H1 (cell line): ENCODE data around the gene RPTOR. TPM values are rescaled to one million over a fixed set of nuclear protein-coding genes. Genes with fewer than 3 reads are reported as not detected.

Source experiments
- CTCF ChIA-PET: fragments of 300-600 bp; sonication (Branson Sonifier 250); formaldehyde crosslinking; loops from one replicate; lab custom pipeline; 2021; ENCODE audit not compliant: partially characterized antibody; lab: Charles Lee
- POLR2A ChIA-PET: fragments of 300-600 bp; sonication (Branson Sonifier 250); formaldehyde crosslinking; loops from one replicate; lab custom pipeline; 2021; ENCODE audit warnings: inconsistent platforms; ENCODE audit not compliant: partially characterized antibody; lab: Charles Lee
- DNase-seq, 2 experiments: peaks; one replicate each; pipeline versions ENCODE4 v3.0.0 to v3.0.0-alpha.2; 2010 to 2022; ENCODE audit warnings: low spot score in 2 of 2, low read depth in 1 of 2, mixed read lengths in 1 of 2
- FAIRE-seq: peaks from 2 replicates; lab custom pipeline; 2011; peaks lifted over from hg19 to GRCh38; lab: Jason Lieb, UNC
- H2AFZ ChIP-seq: 2 replicates; pipeline ENCODE4 v1.8.1; 2012; ENCODE audit warnings: low read length, inconsistent platforms
- H2AK5ac ChIP-seq: 2 replicates; pipeline ENCODE4 v1.6.1; 2013; ENCODE audit warnings: low read depth, low read length
- H2BK120ac ChIP-seq: replicated peaks from 2 replicates; pipeline ENCODE3; 2013; ENCODE audit warnings: low read depth, low read length, inconsistent platforms
- H2BK12ac ChIP-seq: 2 replicates; pipeline ENCODE4 v1.6.1; 2013; ENCODE audit warnings: low read depth, low read length
- H2BK15ac ChIP-seq: 2 replicates; pipeline ENCODE4 v1.6.1; 2013; ENCODE audit warnings: low read length
- H2BK20ac ChIP-seq: 2 replicates; pipeline ENCODE4 v1.6.1; 2013; ENCODE audit warnings: low read length
- H2BK5ac ChIP-seq: 2 replicates; pipeline ENCODE4 v1.6.1; 2013; ENCODE audit warnings: low read depth, low read length
- H3K14ac ChIP-seq: 2 replicates; pipeline ENCODE4 v1.6.1; 2013; ENCODE audit warnings: inconsistent platforms; ENCODE audit not compliant: insufficient read length
- H3K18ac ChIP-seq: 2 replicates; pipeline ENCODE4 v1.6.1; 2013; ENCODE audit warnings: low read length; ENCODE audit errors: extremely low read depth
- H3K23ac ChIP-seq: 2 replicates; pipeline ENCODE4 v1.6.1; 2013; ENCODE audit warnings: inconsistent platforms; ENCODE audit not compliant: insufficient read length
- H3K23me2 ChIP-seq: 2 replicates; pipeline ENCODE4 v1.6.1; 2013; ENCODE audit warnings: low read depth, low read length
- H3K27ac ChIP-seq: 2 replicates; pipeline ENCODE4 v1.6.1; 2011; ENCODE audit warnings: low read depth, low read length, inconsistent platforms
- H3K27me3 ChIP-seq, 4 experiments: replicated peaks in 1 of 4; 1 replicate in 1 of 4; 2 replicates in 3 of 4; pipeline versions ENCODE4 v1.6.1 to v1.8.1; 2011 to 2013; ENCODE audit warnings: low read length in 3 of 4, mild to moderate bottlenecking in 3 of 4, inconsistent platforms in 2 of 4, mixed read lengths in 2 of 4, moderate library complexity in 1 of 4; ENCODE audit not compliant: control insufficient read depth in 3 of 4, insufficient read depth in 3 of 4; ENCODE audit errors: extremely low read depth in 1 of 4
- H3K36me3 ChIP-seq, 4 experiments: 2 replicates each; pipeline versions ENCODE4 v1.6.1 to v1.8.1; 2011 to 2013; ENCODE audit warnings: mild to moderate bottlenecking in 4 of 4, low read length in 3 of 4, moderate library complexity in 2 of 4, control low read depth in 1 of 4, inconsistent platforms in 1 of 4; ENCODE audit not compliant: insufficient read depth in 4 of 4, control insufficient read depth in 2 of 4
- H3K4ac ChIP-seq: replicated peaks from 2 replicates; pipeline ENCODE3; 2013; ENCODE audit warnings: low read length, low read depth, mixed read lengths, inconsistent platforms; ENCODE audit not compliant: insufficient read length
- H3K4me1 ChIP-seq, 4 experiments: replicated peaks in 1 of 4; 1 replicate in 1 of 4; 2 replicates in 3 of 4; pipeline versions ENCODE4 v1.6.1 to v1.8.1; 2011 to 2013; ENCODE audit warnings: low read length in 3 of 4, inconsistent platforms in 2 of 4, mixed read lengths in 1 of 4; ENCODE audit not compliant: insufficient read depth in 4 of 4, control insufficient read depth in 3 of 4
- H3K4me2 ChIP-seq, 2 experiments: 2 replicates each; pipeline versions ENCODE4 v1.6.1 to v1.8.1; 2011 to 2013; ENCODE audit warnings: low read depth in 2 of 2, low read length in 2 of 2, control low read depth in 1 of 2, inconsistent platforms in 1 of 2, mild to moderate bottlenecking in 1 of 2; ENCODE audit not compliant: insufficient read depth in 1 of 2
- H3K4me3 ChIP-seq, 4 experiments: fragments of 200-600, 300-600 bp in 1 of 4; sonication (generic), shearing (Covaris generic), sonication (Bioruptor Twin) in 1 of 4; 2 replicates each; pipeline versions ENCODE4 v1.5.1 to v1.8.1; 2011 to 2016; ENCODE audit warnings: low read length in 4 of 4, low read depth in 3 of 4, control low read depth in 2 of 4, inconsistent platforms in 2 of 4, mild to moderate bottlenecking in 2 of 4, mixed read lengths in 1 of 4, moderate library complexity in 1 of 4; ENCODE audit not compliant: insufficient read depth in 2 of 4; ENCODE audit errors: extremely low read depth in 1 of 4
- H3K56ac ChIP-seq: replicated peaks from 2 replicates; pipeline ENCODE3; 2013; ENCODE audit warnings: low read depth, mild to moderate bottlenecking, mixed read lengths, low read length, inconsistent platforms; ENCODE audit not compliant: insufficient read length
- H3K79me1 ChIP-seq: 2 replicates; pipeline ENCODE4 v1.6.1; 2013; ENCODE audit warnings: low read depth, low read length, control low read depth
- H3K79me2 ChIP-seq, 2 experiments: 2 replicates each; pipeline versions ENCODE4 v1.6.1 to v1.8.1; 2012 to 2013; ENCODE audit warnings: low read length in 2 of 2, mild to moderate bottlenecking in 2 of 2, inconsistent platforms in 1 of 2; ENCODE audit not compliant: insufficient read depth in 2 of 2, control insufficient read depth in 1 of 2
- H3K9ac ChIP-seq, 4 experiments: replicated peaks in 1 of 4; 1 replicate in 1 of 4; 2 replicates in 3 of 4; pipeline versions ENCODE4 v1.6.1 to v1.8.1; 2011 to 2013; ENCODE audit warnings: low read depth in 3 of 4, low read length in 3 of 4, control low read depth in 2 of 4, mild to moderate bottlenecking in 2 of 4, moderate library complexity in 2 of 4, inconsistent platforms in 1 of 4; ENCODE audit errors: extremely low read depth in 1 of 4
- H3K9me3 ChIP-seq, 2 experiments: 2 replicates each; pipeline versions ENCODE4 v1.6.1 to v1.8.1; 2012 to 2013; ENCODE audit warnings: mild to moderate bottlenecking in 2 of 2, moderate library complexity in 2 of 2, control low read depth in 1 of 2, inconsistent platforms in 1 of 2, low read depth in 1 of 2, low read length in 1 of 2, mixed read lengths in 1 of 2; ENCODE audit not compliant: insufficient read depth in 2 of 2
- H4K20me1 ChIP-seq, 2 experiments: replicated peaks in 1 of 2; 2 replicates each; pipeline versions ENCODE3 to v1.8.1; 2011 to 2013; ENCODE audit warnings: inconsistent platforms in 2 of 2, low read length in 2 of 2, mild to moderate bottlenecking in 1 of 2; ENCODE audit not compliant: insufficient read depth in 2 of 2, control insufficient read depth in 1 of 2
- H4K5ac ChIP-seq: 2 replicates; pipeline ENCODE4 v1.6.1; 2013; ENCODE audit warnings: low read length, low read depth, mixed read lengths, inconsistent platforms; ENCODE audit not compliant: insufficient read length
- H4K8ac ChIP-seq: 2 replicates; pipeline ENCODE4 v1.8.0; 2013; ENCODE audit warnings: mild to moderate bottlenecking, moderate library complexity, low read length, inconsistent platforms; ENCODE audit not compliant: insufficient read depth; ENCODE audit errors: extremely low read depth
- H4K91ac ChIP-seq: replicated peaks from 2 replicates; pipeline ENCODE3; 2013; ENCODE audit warnings: low read length, mixed read lengths, inconsistent platforms; ENCODE audit not compliant: insufficient read length
- BCL11A ChIP-seq, 2 experiments: IDR thresholded peaks; one replicate each; pipeline ENCODE4 v1.6.1; 2011; ENCODE audit warnings: low read depth in 2 of 2, low read length in 2 of 2, mild to moderate bottlenecking in 2 of 2
- KDM5A ChIP-seq: fragments of 200-600 bp; IDR thresholded peaks from 2 replicates; pipeline ENCODE4 v1.7.1; 2012; ENCODE audit warnings: mild to moderate bottlenecking, low read length, inconsistent platforms, mixed read lengths
- RNF2 ChIP-seq: fragments of 200-900, 300-1000 bp; sonication (generic); IDR thresholded peaks from 2 replicates; pipeline ENCODE4 v1.7.1; 2016; ENCODE audit warnings: borderline replicate concordance, low read depth, mild to moderate bottlenecking, antibody characterized with exemption, low read length; ENCODE audit not compliant: poor library complexity, severe bottlenecking; ENCODE audit errors: missing control alignments
- YY1 ChIP-seq: IDR thresholded peaks from 2 replicates; pipeline ENCODE4 v1.6.1; 2011; ENCODE audit warnings: low read depth, mild to moderate bottlenecking, low read length
- WGBS, 2 experiments: shearing (Covaris generic) in 1 of 2; methylation state at CpG; one replicate each; pipeline versions ENCODE4 v1.1.6 to v1.1.7; 2013 to 2015; ENCODE audit warnings: low lambda C conversion rate in 2 of 2, mixed read lengths in 2 of 2, inconsistent platforms in 1 of 2, low coverage in 1 of 2, missing lambda C conversion rate in 1 of 2; ENCODE audit not compliant: insufficient replicate concordance in 2 of 2, insufficient coverage in 1 of 2, insufficient read length in 1 of 2; ENCODE audit errors: extremely low coverage in 1 of 2, missing lambda C conversion rate in 1 of 2; 5-methylcytosine and 5-hydroxymethylcytosine counted together
- polyA plus RNA-seq, 7 experiments: library from polyadenylated mRNA; depleted of rRNA in 3 of 7; stranded (reverse) in 5 of 7; unstranded in 2 of 7; fragments of >200 nt in 5 of 7; fragments of 200-250 nt in 2 of 7; gene quantifications; 1 replicate in 5 of 7; 2 replicates in 1 of 7; 4 replicates in 1 of 7; pipeline versions ENCODE4 v1.2.1 to v1.2.3, GENCODE V29; 2011 to 2013; ENCODE audit warnings: missing spikeins in 2 of 7, mixed read lengths in 2 of 7
- total RNA-seq: library from RNA; stranded (reverse); fragmentation: NEBNext Ultra II Directional; extraction: Animal tissue kit (Norgen Biotek cat#: 25700); gene quantifications from 2 replicates; pipeline ENCODE4 v1.2.1, GENCODE V29; 2021

RPTOR gene
- total and polyA plus RNA-seq, 2 of the 8 experiments (the other 6 are each of a cell fraction or from before 2014, with no cell fraction given): 6.9 to 28.7 TPM

DNA sequence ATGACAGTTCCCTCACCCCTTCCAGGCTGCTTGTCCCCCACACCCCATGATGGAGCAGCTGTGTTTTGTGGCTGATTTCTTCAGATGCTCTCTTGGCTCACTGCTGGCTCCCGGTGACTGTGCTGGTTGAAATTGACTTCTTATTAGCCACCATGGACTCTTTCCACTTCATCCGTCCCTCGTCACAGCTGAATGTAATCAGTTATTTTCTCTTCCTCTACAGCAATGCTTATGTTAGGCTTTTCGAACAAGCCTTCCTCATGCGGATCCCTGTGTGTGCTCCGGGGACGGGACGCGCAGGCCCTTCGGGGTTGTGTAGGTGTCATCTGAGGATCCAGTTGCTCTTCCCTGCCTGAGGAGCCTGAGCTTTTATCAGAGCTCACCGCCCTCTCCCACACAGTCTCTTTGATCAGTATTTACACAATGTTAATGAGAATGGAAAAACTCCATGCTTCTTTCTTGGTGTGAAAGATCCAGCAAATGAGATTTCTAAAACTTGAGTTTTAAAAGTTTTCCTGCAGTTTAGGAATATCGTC is 87.5 kb downstream of the RPTOR start:
- DNase-seq: no peak
- FAIRE-seq: no peak
- POLR2A ChIA-PET: interaction anchor here (1.0 kb wide), 1 partner anchor 10 kb away, joined by 4 read pairs; no protein-coding TSS in a partner anchor

More for the DNA sequence above, 87.5 kb downstream of the RPTOR start:
- Histone ChIP-seq H2BK20ac (no peak overlapping the region), H4K8ac (no peak overlapping the region; the same call in 1 of the 2 replicates), H3K14ac (no peak overlapping the region), H3K4me2 (no peak overlapping the region), H3K79me1 (peaks cover 22% of the 10 kb centered on the region), H2BK120ac (no peak overlapping the region), H4K91ac (no peak overlapping the region), H3K79me2 (peaks cover 0 to 18% of the 10 kb centered on the region in 2 experiments; a peak in 2 of 4 replicates), H4K20me1 (peaks cover 5 to 19% of the 10 kb centered on the region in 2 experiments), H3K36me3 (no peaks in the 10 kb centered on the region), H2AFZ (no peak overlapping the region), H3K9ac (no peak overlapping the region; a peak in 1 of 7 replicates), H3K56ac (no peak overlapping the region), H3K9me3 (no peaks in the 10 kb centered on the region), H3K4me1 (peaks cover 0 to 7% (median 1%) of the 10 kb centered on the region in 4 experiments; a peak in 2 of 7 replicates), H3K18ac (no peak overlapping the region), H3K4ac (no peak overlapping the region), H3K27me3 (no peaks in the 10 kb centered on the region), H2BK5ac (no peak overlapping the region), H2BK12ac (no peak overlapping the region), H2AK5ac (no peak overlapping the region), H3K4me3 (no peak overlapping the region), H3K23me2 (peaks cover 2% of the 10 kb centered on the region; the same call in 1 of the 2 replicates), H2BK15ac (no peak overlapping the region), H3K27ac (no peak overlapping the region), H3K23ac (no peak overlapping the region), H4K5ac (no peak overlapping the region)
- CTCF ChIA-PET: interaction anchor here (0.6 to 1.4 kb wide), 3 partner anchors 12 to 111 kb away, joined by 3 to 5 read pairs (median 3); no protein-coding TSS in a partner anchor
- WGBS, 2 experiments: 90% methylated on average over 12 of the region's 12 CpGs; no CpG with 5 or more reads in 1 of the 2 experiments
- TF ChIP-seq YY1 (no peak), BCL11A (IDR thresholded peaks at IDR 0.05; ENCODE audit: low read depth in 2 of 2, low read length in 2 of 2) (no peak), RNF2 (no peak), KDM5A (no peak)
